Right lobe of liver (tissue), 4 donors: ENCODE measurements around the gene EML4.
"Not testable (repeated sequence)": the region's sequence is repeated elsewhere in the genome, so short reads cannot be mapped to it uniquely, and the experiment has no call there.

Source experiments
- CTCF ChIP-seq, 4 donors: fragments of 200-600 bp in 3 of 4; fragments of 450-650 bp in 1 of 4; IDR thresholded peaks; one replicate each; pipeline versions ENCODE4 v1.5.1 to v1.8.0; 2016 to 2022; ENCODE audit warnings: antibody characterized with exemption in 4 of 4, mild to moderate bottlenecking in 2 of 4
- POLR2A ChIP-seq: fragments of 450-650 bp; IDR thresholded peaks from one replicate; pipeline ENCODE4 v1.6.1; 2017; ENCODE audit warnings: antibody characterized with exemption, mild to moderate bottlenecking
- donor health status: DM: no; HTN: no; CAD: no.
- donor health status: DM: no; HTN: no; CAD: no.
- donor health status: DM: no; HTN: yes; CAD: no.

DNA sequence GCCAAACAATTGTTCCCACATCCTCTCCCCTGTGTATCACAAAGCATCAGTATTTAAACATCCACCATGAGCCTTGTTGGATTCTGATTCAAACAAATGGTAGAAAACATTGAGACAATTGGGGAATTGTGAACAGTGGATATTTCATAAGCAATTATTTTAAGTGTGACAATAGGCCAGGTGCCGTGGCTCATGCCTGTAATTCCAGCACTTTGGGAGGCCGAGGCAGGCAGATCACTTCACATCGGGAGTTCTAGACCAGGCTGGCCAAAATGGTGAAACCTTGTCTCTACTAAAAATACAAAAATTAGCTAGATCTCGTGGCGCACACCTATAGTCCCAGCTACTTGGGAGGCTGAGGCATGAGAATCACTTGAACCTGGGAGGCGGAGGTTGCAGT lies 165.7 kb downstream of the EML4 start:
- TF ChIP-seq CTCF (IDR thresholded peaks at IDR 0.05); POLR2A: not testable (repeated sequence)
